OCI-LY3 (cell line): ENCODE measurements around the gene EDEM1.

Experiments used
- CTCF ChIP-seq: fragments of 200-600, 300-600 bp; sonication (generic); IDR thresholded peaks from 2 replicates; pipeline ENCODE4 v1.5.1; 2014; ENCODE audit warnings: antibody characterized with exemption, low read length, low read depth
- EZH2phosphoT487 ChIP-seq: fragments of 200-600 bp; shearing (Covaris generic); IDR thresholded peaks from 2 replicates; pipeline ENCODE4 v1.6.1; 2018; ENCODE audit warnings: antibody characterized with exemption, mixed run types, low read depth

- TF ChIP-seq CTCF (no peak), EZH2phosphoT487 (no peak)
Observed at GRCh38 chr3:5143464-5143863, 44.0 kb upstream of the EDEM1 start.
